Prostate gland (tissue), 2 donors: ENCODE results near the gene SLC24A3.

Experiments used
- CTCF ChIP-seq, 4 experiments: fragments of 200-600 bp in 2 of 4; fragments of 450-650 bp in 2 of 4; sonication (generic) in 2 of 4; IDR thresholded peaks; 1 replicate in 3 of 4; 2 replicates in 1 of 4; pipeline ENCODE4 v1.5.1; 2016 to 2019; ENCODE audit warnings: antibody characterized with exemption in 4 of 4, mild to moderate bottlenecking in 2 of 4, moderate library complexity in 2 of 4
- POLR2A ChIP-seq: fragments of 450-650 bp; IDR thresholded peaks from one replicate; pipeline ENCODE4 v1.6.1; 2016; ENCODE audit warnings: antibody characterized with exemption, mild to moderate bottlenecking
- POLR2AphosphoS5 ChIP-seq: sonication (generic); formaldehyde crosslinking; IDR thresholded peaks from one replicate; pipeline ENCODE4 v1.6.1; 2017; ENCODE audit warnings: antibody characterized with exemption

DNA sequence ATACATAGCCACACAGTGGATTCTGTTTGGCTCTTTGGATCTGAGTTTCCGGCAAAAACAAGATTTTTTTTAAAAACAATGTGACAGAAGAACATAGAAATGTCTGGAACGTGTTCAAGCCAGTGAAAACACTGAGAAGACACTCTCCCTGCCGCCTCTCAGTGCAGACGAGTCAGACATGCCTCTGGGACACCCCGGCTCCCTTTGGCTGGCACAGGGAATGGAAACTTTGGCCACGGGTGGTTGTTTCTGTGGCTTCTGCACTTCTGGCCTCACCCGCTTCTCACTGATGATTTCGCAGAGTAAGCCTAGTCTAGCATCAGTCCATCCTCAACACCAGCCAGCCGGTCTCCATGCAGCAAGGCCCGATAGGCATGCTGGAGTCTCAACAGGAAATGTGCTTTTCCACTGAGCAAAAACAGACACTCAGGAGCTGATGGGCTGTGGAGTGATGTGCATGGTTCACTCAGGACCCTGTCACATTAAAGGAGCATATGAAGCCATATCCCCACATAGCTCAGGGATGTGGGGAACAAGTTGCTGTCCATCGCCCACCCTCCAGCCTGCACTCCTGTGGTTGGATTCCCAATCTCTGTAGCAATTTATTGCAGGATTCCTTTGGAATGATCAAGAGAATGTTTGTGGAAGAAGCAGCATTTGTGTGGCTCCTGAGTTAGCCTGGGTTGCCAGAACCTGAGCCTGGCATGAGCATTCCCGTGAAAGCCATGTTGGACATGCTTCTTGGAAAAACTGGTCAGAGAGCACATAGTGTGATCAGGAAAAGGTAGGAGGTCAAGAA, 283.7 kb downstream of the SLC24A3 start:
- TF ChIP-seq POLR2A (no peak), CTCF (IDR thresholded peaks at IDR 0.05) (no peak), POLR2AphosphoS5 (no peak)
